ENCODE measurements around the gene SFTPA2.
"Not testable (repeated sequence)": the region's sequence is repeated elsewhere in the genome, so short reads cannot be mapped to it uniquely, and the experiment has no call there.

GRCh38 chr10:79528261-79528660 is 31.9 kb downstream of the SFTPA2 start:
- not testable (repeated sequence) for TF ChIP-seq CTCF (IDR thresholded peaks at IDR 0.05; ENCODE audit: low read depth, low read length); EZH2phosphoT487 (IDR thresholded peaks at IDR 0.05; ENCODE audit: low read depth)

All from OCI-LY3 (cell line).